ENCODE measurements around the gene ALK.

DNA sequence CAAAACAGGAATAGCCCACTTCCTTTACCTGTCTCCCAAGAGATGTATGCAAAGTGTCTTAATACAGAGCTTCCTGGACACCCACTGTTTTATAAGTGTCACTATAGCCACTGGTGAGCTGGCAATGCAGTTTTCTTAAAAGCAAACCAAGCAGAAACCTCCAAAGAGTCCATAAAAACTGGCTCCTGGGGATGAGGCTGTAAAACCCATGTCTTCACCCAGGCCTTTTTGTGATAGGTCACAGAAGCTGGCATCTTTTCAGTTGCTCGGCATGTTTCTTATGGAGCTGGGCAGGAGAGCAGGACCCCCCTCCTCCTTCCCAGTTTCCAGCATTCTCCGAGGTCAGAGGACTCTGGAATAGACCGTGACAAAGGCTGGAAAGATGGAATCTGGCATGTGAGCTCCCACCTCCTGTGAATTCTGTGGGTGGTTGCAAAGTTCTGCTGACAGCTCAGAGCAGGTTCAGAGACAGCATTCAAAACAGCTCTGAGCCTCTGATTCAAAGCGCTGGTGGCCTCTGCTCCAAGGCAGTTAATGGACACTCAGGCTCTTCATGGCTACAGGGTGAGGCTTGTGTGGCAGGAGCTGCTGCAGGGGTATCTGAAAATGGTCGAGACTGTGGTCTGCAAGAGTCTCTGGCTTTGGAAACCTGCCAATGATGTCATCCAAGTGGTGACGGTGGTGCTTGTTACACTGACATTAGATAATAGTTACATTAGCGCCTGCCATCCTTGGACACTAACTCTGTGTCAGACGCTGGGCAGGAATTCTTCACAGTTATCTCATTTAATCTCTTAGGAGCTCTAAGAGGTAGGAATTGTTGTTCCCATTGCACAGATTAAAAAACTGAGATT is 522.8 kb downstream of the ALK start:
- TF ChIP-seq, protein P1, sequence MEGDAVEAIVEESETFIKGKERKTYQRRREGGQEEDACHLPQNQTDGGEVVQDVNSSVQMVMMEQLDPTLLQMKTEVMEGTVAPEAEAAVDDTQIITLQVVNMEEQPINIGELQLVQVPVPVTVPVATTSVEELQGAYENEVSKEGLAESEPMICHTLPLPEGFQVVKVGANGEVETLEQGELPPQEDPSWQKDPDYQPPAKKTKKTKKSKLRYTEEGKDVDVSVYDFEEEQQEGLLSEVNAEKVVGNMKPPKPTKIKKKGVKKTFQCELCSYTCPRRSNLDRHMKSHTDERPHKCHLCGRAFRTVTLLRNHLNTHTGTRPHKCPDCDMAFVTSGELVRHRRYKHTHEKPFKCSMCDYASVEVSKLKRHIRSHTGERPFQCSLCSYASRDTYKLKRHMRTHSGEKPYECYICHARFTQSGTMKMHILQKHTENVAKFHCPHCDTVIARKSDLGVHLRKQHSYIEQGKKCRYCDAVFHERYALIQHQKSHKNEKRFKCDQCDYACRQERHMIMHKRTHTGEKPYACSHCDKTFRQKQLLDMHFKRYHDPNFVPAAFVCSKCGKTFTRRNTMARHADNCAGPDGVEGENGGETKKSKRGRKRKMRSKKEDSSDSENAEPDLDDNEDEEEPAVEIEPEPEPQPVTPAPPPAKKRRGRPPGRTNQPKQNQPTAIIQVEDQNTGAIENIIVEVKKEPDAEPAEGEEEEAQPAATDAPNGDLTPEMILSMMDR (IDR thresholded peaks at IDR 0.05), result no peak
- no peak for TF ChIP-seq POLR2A (IDR thresholded peaks at IDR 0.05)
